H9 (cell line): ENCODE measurements around the gene CACNG5. TPM values are rescaled to one million over a fixed set of nuclear protein-coding genes. Genes with fewer than 3 reads are reported as not detected.

ENCODE experiments used
- DNase-seq: peaks from one replicate; pipeline ENCODE4 v3.0.0-alpha.2; 2017
- H2AFZ ChIP-seq: one replicate; pipeline ENCODE4 v1.6.1; 2013; ENCODE audit warnings: mild to moderate bottlenecking, low read length, control low read depth, moderate library complexity
- H2AK5ac ChIP-seq: 2 replicates; pipeline ENCODE4 v1.6.1; 2013; ENCODE audit warnings: low read length, control low read depth, mixed read lengths; ENCODE audit not compliant: insufficient read length
- H2BK120ac ChIP-seq: one replicate; pipeline ENCODE4 v1.6.1; 2013; ENCODE audit warnings: low read depth, mild to moderate bottlenecking, low read length, control low read depth, inconsistent platforms; ENCODE audit not compliant: poor library complexity, severe bottlenecking
- H2BK12ac ChIP-seq: 2 replicates; pipeline ENCODE4 v1.6.1; 2013; ENCODE audit warnings: low read length, control low read depth, mixed read lengths, low read depth; ENCODE audit not compliant: insufficient read length
- H2BK15ac ChIP-seq: 2 replicates; pipeline ENCODE4 v1.6.1; 2013; ENCODE audit warnings: low read depth, low read length, control low read depth
- H2BK20ac ChIP-seq: one replicate; pipeline ENCODE4 v1.6.1; 2013; ENCODE audit warnings: low read depth, mild to moderate bottlenecking, low read length, control low read depth, inconsistent platforms; ENCODE audit not compliant: poor library complexity, severe bottlenecking
- H2BK5ac ChIP-seq: 2 replicates; pipeline ENCODE4 v1.6.1; 2013; ENCODE audit warnings: low read length, control low read depth, mixed read lengths; ENCODE audit not compliant: insufficient read length
- H3K14ac ChIP-seq: 2 replicates; pipeline ENCODE4 v1.6.1; 2013; ENCODE audit warnings: low read length, control low read depth; ENCODE audit not compliant: insufficient read depth
- H3K18ac ChIP-seq: 2 replicates; pipeline ENCODE4 v1.6.1; 2013; ENCODE audit warnings: low read depth, mild to moderate bottlenecking, mixed read lengths, low read length, control low read depth; ENCODE audit not compliant: insufficient read length
- H3K23ac ChIP-seq: 2 replicates; pipeline ENCODE4 v1.6.1; 2013; ENCODE audit warnings: low read length, control low read depth, mixed read lengths, low read depth; ENCODE audit not compliant: insufficient read length
- H3K23me2 ChIP-seq: 2 replicates; pipeline ENCODE4 v1.6.1; 2013; ENCODE audit warnings: low read depth, mild to moderate bottlenecking, mixed read lengths, low read length, control low read depth; ENCODE audit not compliant: insufficient read length, poor library complexity, severe bottlenecking
- H3K27ac ChIP-seq: 2 replicates; pipeline ENCODE4 v1.5.1; 2013; ENCODE audit warnings: low read length, control low read depth, mixed read lengths, low read depth; ENCODE audit not compliant: insufficient read length
- H3K27me3 ChIP-seq: 2 replicates; pipeline ENCODE4 v1.6.1; 2013; ENCODE audit warnings: low read length, control low read depth, inconsistent platforms; ENCODE audit not compliant: insufficient read depth
- H3K4ac ChIP-seq: 2 replicates; pipeline ENCODE4 v1.6.1; 2013; ENCODE audit warnings: low read depth, mild to moderate bottlenecking, control low read depth, inconsistent platforms, low read length, moderate library complexity
- H3K4me1 ChIP-seq: 2 replicates; pipeline ENCODE4 v1.6.1; 2013; ENCODE audit warnings: low read length, control low read depth, inconsistent platforms; ENCODE audit not compliant: insufficient read depth
- H3K4me2 ChIP-seq: 2 replicates; pipeline ENCODE4 v1.6.1; 2013; ENCODE audit warnings: low read length, control low read depth, mixed read lengths; ENCODE audit not compliant: insufficient read length, insufficient read depth
- H3K56ac ChIP-seq: 2 replicates; pipeline ENCODE4 v1.6.1; 2013; ENCODE audit warnings: low read depth, mild to moderate bottlenecking, mixed read lengths, low read length, control low read depth; ENCODE audit not compliant: insufficient read length
- H3K79me1 ChIP-seq: 2 replicates; pipeline ENCODE4 v1.6.1; 2013; ENCODE audit warnings: low read depth, mild to moderate bottlenecking, moderate library complexity, low read length, control low read depth, inconsistent platforms; ENCODE audit not compliant: insufficient read depth, poor library complexity, severe bottlenecking
- H3K79me2 ChIP-seq: 2 replicates; pipeline ENCODE4 v1.6.1; 2013; ENCODE audit warnings: low read length, control low read depth, inconsistent platforms; ENCODE audit not compliant: insufficient read depth
- H3K9ac ChIP-seq: 2 replicates; pipeline ENCODE4 v1.6.1; 2013; ENCODE audit warnings: low read length, control low read depth, mixed read lengths; ENCODE audit not compliant: insufficient read length; ENCODE audit errors: extremely low read depth
- H3K9me3 ChIP-seq: one replicate; pipeline ENCODE4 v1.6.1; 2013; ENCODE audit warnings: low read depth, low read length, inconsistent platforms; ENCODE audit not compliant: control insufficient read depth
- H3T11ph ChIP-seq: one replicate; pipeline ENCODE4 v1.6.1; 2013; ENCODE audit warnings: mild to moderate bottlenecking, low read length, control low read depth, inconsistent platforms
- H4K20me1 ChIP-seq: one replicate; pipeline ENCODE4 v1.6.1; 2013; ENCODE audit not compliant: control insufficient read depth, insufficient read length, insufficient read depth
- H4K5ac ChIP-seq: 2 replicates; pipeline ENCODE4 v1.6.1; 2013; ENCODE audit warnings: low read depth, mild to moderate bottlenecking, mixed read lengths, low read length, control low read depth; ENCODE audit not compliant: insufficient read length
- H4K8ac ChIP-seq: replicated peaks from 2 replicates; pipeline ENCODE4 v1.6.1; 2013; ENCODE audit warnings: low read length, control low read depth, mixed read lengths, low read depth; ENCODE audit not compliant: insufficient read length
- H4K91ac ChIP-seq: 2 replicates; pipeline ENCODE4 v1.6.1; 2013; ENCODE audit warnings: low read depth, mild to moderate bottlenecking, moderate library complexity, mixed read lengths, low read length, control low read depth; ENCODE audit not compliant: insufficient read length
- H3K27ac Mint-ChIP-seq, 3 experiments: 2 replicates in 2 of 3; 3 replicates in 1 of 3; pipeline ENCODE4 v1.8.0; 2020 to 2021; ENCODE audit warnings: mixed read lengths in 3 of 3, mild to moderate bottlenecking in 1 of 3, moderate library complexity in 1 of 3
- H3K27me3 Mint-ChIP-seq: 2 replicates; pipeline ENCODE4 v1.8.0; 2021; ENCODE audit warnings: low read depth, mild to moderate bottlenecking, moderate library complexity, mixed read lengths
- H3K36me3 Mint-ChIP-seq, 3 experiments: 2 replicates in 2 of 3; 3 replicates in 1 of 3; pipeline ENCODE4 v1.8.0; 2020 to 2021; ENCODE audit warnings: low read depth in 3 of 3, mixed read lengths in 3 of 3; ENCODE audit not compliant: insufficient read depth in 1 of 3
- H3K4me1 Mint-ChIP-seq, 2 experiments: 2 replicates each; pipeline ENCODE4 v1.8.0; 2020; ENCODE audit warnings: mixed read lengths in 2 of 2
- H3K4me3 Mint-ChIP-seq, 2 experiments: 2 replicates in 1 of 2; 3 replicates in 1 of 2; pipeline ENCODE4 v1.8.0; 2020 to 2021; ENCODE audit warnings: mild to moderate bottlenecking in 2 of 2, mixed read lengths in 2 of 2, moderate library complexity in 1 of 2
- H3K9me3 Mint-ChIP-seq, 2 experiments: 2 replicates in 1 of 2; 3 replicates in 1 of 2; pipeline ENCODE4 v1.8.0; 2020; ENCODE audit warnings: mild to moderate bottlenecking in 2 of 2, mixed read lengths in 2 of 2, moderate library complexity in 1 of 2
- WGBS: extraction: QIAGEN DNeasy Blood & Tissue Kit; methylation state at CpG from one replicate; pipeline ENCODE4 v1.1.7; 2013; ENCODE audit warnings: missing lambda C conversion rate, low lambda C conversion rate, mixed read lengths; ENCODE audit not compliant: insufficient read length; ENCODE audit errors: extremely low coverage; 5-methylcytosine and 5-hydroxymethylcytosine counted together
- total RNA-seq: library from RNA; stranded (reverse); gene quantifications from 2 replicates; pipeline ENCODE4 v1.2.1, GENCODE V29; 2021
- TF ChIP-seq, protein P1 (sequence below): fragments of 200-600 bp; sonication (generic); conservative IDR thresholded peaks from 3 replicates; pipeline ENCODE4 v1.8.0; 2021; ENCODE audit warnings: antibody characterized with exemption, mild to moderate bottlenecking

Gene CACNG5
- total RNA-seq, 1 experiment from 2014 or later, result 1.6 TPM

DNA sequence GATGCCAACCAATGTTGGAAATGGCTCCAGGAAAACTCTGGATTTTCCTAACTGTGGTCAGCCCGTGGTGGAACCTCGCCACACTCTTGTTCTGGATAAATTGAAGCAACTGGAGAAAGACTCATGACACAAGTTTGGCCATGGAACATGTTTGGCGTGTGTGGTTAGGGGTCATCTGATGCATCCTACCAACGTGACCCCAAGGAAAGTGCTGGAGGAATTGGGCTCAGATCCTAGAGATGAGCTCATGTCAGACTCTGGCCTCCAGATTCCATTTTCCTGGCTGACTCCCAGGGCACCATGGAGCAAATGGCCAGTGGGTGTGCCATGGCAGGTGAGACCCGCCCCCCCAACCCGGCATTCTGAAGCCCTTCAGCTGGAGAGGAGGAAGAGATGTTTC lies 58.5 kb downstream of the CACNG5 start:
- Histone ChIP-seq H4K5ac (no peak overlapping the region), H3K18ac (no peak overlapping the region), H4K20me1 (no peaks in the 10 kb centered on the region), H2BK20ac (no peak overlapping the region), H3K4ac (no peak overlapping the region), H3K9ac (no peak overlapping the region), H2AK5ac (no peak overlapping the region), H2BK5ac (no peak overlapping the region), H3K27ac (no peak overlapping the region), H3K79me2 (no peaks in the 10 kb centered on the region), H3K79me1 (no peaks in the 10 kb centered on the region), H3K23me2 (no peaks in the 10 kb centered on the region), H3K9me3 (no peaks in the 10 kb centered on the region), H2BK12ac (no peak overlapping the region), H2AFZ (no peak overlapping the region), H3K14ac (no peak overlapping the region; the same call in 1 of the 2 replicates), H3T11ph (no peak overlapping the region), H3K4me1 (no peaks in the 10 kb centered on the region), H4K8ac (no peak overlapping the region), H2BK120ac (no peak overlapping the region), H3K23ac (no peak overlapping the region), H4K91ac (no peak overlapping the region), H2BK15ac (no peak overlapping the region), H3K27me3 (no peaks in the 10 kb centered on the region), H3K4me2 (no peak overlapping the region), H3K56ac (no peak overlapping the region)
- DNase-seq, result no peak
- WGBS, result no CpG with 5 or more reads among the region's 6 CpGs
- TF ChIP-seq, protein P1, sequence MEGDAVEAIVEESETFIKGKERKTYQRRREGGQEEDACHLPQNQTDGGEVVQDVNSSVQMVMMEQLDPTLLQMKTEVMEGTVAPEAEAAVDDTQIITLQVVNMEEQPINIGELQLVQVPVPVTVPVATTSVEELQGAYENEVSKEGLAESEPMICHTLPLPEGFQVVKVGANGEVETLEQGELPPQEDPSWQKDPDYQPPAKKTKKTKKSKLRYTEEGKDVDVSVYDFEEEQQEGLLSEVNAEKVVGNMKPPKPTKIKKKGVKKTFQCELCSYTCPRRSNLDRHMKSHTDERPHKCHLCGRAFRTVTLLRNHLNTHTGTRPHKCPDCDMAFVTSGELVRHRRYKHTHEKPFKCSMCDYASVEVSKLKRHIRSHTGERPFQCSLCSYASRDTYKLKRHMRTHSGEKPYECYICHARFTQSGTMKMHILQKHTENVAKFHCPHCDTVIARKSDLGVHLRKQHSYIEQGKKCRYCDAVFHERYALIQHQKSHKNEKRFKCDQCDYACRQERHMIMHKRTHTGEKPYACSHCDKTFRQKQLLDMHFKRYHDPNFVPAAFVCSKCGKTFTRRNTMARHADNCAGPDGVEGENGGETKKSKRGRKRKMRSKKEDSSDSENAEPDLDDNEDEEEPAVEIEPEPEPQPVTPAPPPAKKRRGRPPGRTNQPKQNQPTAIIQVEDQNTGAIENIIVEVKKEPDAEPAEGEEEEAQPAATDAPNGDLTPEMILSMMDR, result no peak
- Mint-ChIP-seq H3K36me3 (peaks cover 0 to 9% (median 4%) of the 10 kb centered on the region in 3 experiments; a peak in 3 of 7 replicates), H3K27me3 (peaks cover 2% of the 10 kb centered on the region), H3K4me1 (peaks cover 0 to 5% of the 10 kb centered on the region in 2 experiments; a peak in 3 of 4 replicates), H3K4me3 (no peak overlapping the region), H3K9me3 (peaks cover 4 to 9% of the 10 kb centered on the region in 2 experiments; a peak in 4 of 5 replicates), H3K27ac (no peak overlapping the region)
